GM10266 (cell line): Measurements from ENCODE around the gene CAMSAP1.

Experiments
- DNase-seq: peaks from one replicate; pipeline ENCODE4 v3.0.0; 2012; ENCODE audit errors: extremely low spot score
- CTCF ChIP-seq: IDR thresholded peaks from 2 replicates; pipeline ENCODE4 v1.5.1; 2012; ENCODE audit warnings: mild to moderate bottlenecking, low read depth; ENCODE audit not compliant: control insufficient read depth, insufficient read depth; ENCODE audit errors: missing control alignments

The CAMSAP1 gene

GRCh38 chr9:135928074-135928730 lies 20.9 kb upstream of the CAMSAP1 start:
- DNase-seq, result no peak
- no peak for TF ChIP-seq CTCF

- no peak for TF ChIP-seq CTCF
- no peak for DNase-seq
Observed at GRCh38 chr9:135927195-135928013, 20.1 kb upstream of the CAMSAP1 start.

- peak; percentile 59 for DNase-seq
- TF ChIP-seq CTCF, result no peak
Observed at GRCh38 chr9:135926402-135927194, 19.3 kb upstream of the CAMSAP1 start.

GRCh38 chr9:135925496-135926133 lies 18.3 kb upstream of the CAMSAP1 start:
- DNase-seq, result peak; percentile 68
- no peak for TF ChIP-seq CTCF

- no peak for TF ChIP-seq CTCF
- no peak for DNase-seq
Observed at GRCh38 chr9:135924628-135925338, 17.4 kb upstream of the CAMSAP1 start.

GRCh38 chr9:135923508-135923907 lies 16.2 kb upstream of the CAMSAP1 start:
- DNase-seq, result no peak
- TF ChIP-seq CTCF, result no peak
